GM12891 (cell line): Measurements from ENCODE around the gene KCNN4. TPM values are rescaled to one million over a fixed set of nuclear protein-coding genes. Genes with fewer than 3 reads are reported as not detected.
"Not testable (repeated sequence)": the region's sequence is repeated elsewhere in the genome, so short reads cannot be mapped to it uniquely, and the experiment has no call there.

Experiments used
- DNase-seq: peaks from one replicate; pipeline ENCODE4 v3.0.0; 2011; ENCODE audit warnings: low spot score; ENCODE audit not compliant: insufficient read length
- FAIRE-seq: peaks from 2 replicates; lab custom pipeline; 2011; peaks lifted over from hg19 to GRCh38; lab: Jason Lieb, UNC
- PAX5 ChIP-seq: IDR thresholded peaks from 2 replicates; pipeline ENCODE4 v1.6.1; 2011; ENCODE audit warnings: low read length, moderate library complexity, mild to moderate bottlenecking; ENCODE audit not compliant: insufficient read depth, severe bottlenecking
- POLR2A ChIP-seq: IDR thresholded peaks from 2 replicates; pipeline ENCODE4 v1.6.1; 2011; ENCODE audit warnings: low read depth, low read length, control low read depth
- POLR2AphosphoS5 ChIP-seq: IDR thresholded peaks from 2 replicates; pipeline ENCODE4 v1.6.1; 2011; ENCODE audit warnings: low read depth, low read length, control low read depth
- POU2F2 ChIP-seq: IDR thresholded peaks from 2 replicates; pipeline ENCODE4 v1.6.1; 2011; ENCODE audit warnings: low read depth, mild to moderate bottlenecking, control low read depth, low read length, moderate library complexity
- SPI1 ChIP-seq: IDR thresholded peaks from 2 replicates; pipeline ENCODE4 v1.6.1; 2011; ENCODE audit warnings: low read depth, low read length, control low read depth
- TAF1 ChIP-seq: IDR thresholded peaks from 2 replicates; pipeline ENCODE4 v1.6.1; 2011; ENCODE audit warnings: low read depth, low read length, control low read depth
- polyA plus RNA-seq: library from polyadenylated mRNA; unstranded; fragments of >200 nt; gene quantifications from one replicate; pipeline ENCODE4 v1.2.1, GENCODE V29; 2012; ENCODE audit warnings: low read depth, missing spikeins, inconsistent platforms; ENCODE audit not compliant: missing spikeins

Gene KCNN4
- 51.3 TPM for polyA plus RNA-seq

GRCh38 chr19:43780706-43781525 lies at the start of gene KCNN4:
Gene KCNN4, minus strand, starts transcription at chr19:43780973. Its CDS starts 112 bp downstream, at chr19:43780861.
- peak; percentile 68 for FAIRE-seq
- peak; percentile 58; the same call in 1 of the 2 replicates for TF ChIP-seq TAF1
- TF ChIP-seq POU2F2: 0 out of 2 replicates have a peak, but pooled peaks have one; percentile 15
- TF ChIP-seq POLR2AphosphoS5: peak; percentile 87
- TF ChIP-seq POLR2A: peak; percentile 85
- no peak for TF ChIP-seq SPI1
- TF ChIP-seq PAX5: no peak
- peak; percentile 63 for DNase-seq

DNA sequence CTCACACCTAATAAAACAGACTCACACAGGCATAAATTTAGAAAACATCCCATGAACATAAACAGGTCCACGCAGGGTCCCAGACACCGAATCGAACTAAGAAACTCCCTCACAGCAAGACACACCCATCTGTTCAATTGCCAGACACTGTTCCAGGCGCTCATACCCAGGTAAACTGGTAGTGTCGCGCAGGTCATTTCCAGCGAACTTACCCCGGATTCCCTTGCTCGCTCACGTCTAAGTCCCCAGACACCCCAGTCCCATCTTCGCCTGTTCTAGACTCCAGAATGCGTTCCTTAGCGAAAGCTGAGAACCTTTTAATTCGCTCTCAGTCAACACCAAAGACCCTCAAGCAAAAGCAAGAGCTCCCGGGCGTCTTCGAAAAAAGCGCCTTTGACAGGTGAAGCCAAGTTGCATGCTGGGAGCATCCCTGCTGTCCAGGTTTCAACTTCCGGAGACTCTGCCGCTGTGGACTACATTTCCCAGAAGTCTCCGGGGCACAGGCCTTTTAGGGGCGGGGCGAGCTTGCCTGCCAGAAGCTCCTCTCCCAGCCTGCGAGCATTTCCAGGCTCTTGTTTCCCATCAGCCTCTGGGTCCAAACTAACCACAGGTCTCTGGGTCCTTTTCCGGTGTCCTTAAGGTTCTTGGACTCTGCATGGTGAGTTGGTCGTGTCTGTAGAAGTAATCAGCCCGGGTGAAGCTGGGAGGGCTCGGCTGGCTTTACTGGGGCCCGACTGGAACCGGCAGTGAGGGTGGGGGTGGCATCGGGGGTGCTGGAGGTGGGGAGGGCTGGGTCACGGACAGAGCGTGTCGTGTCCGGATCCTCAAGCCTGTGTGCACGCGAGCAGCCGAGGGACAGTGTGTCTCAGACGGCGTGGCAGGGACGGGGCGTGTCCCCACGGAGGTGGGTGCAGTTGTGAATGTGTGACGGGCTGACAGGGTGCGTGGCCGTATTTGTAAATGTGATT lies 46.3 kb upstream of the KCNN4 start, which contains the start of gene ZNF283:
ZNF283 (plus strand) TSS at position 535 of the 968 bp plus-strand sequence. CDS start 6,184 bp downstream, outside the sequence.
- no peak for TF ChIP-seq TAF1
- TF ChIP-seq POLR2AphosphoS5: no peak
- TF ChIP-seq SPI1: no peak
- no peak for TF ChIP-seq POU2F2
- TF ChIP-seq PAX5: no peak
- TF ChIP-seq POLR2A: no peak
- FAIRE-seq (peak; percentile 89), DNase-seq (peak; percentile 68)

DNA sequence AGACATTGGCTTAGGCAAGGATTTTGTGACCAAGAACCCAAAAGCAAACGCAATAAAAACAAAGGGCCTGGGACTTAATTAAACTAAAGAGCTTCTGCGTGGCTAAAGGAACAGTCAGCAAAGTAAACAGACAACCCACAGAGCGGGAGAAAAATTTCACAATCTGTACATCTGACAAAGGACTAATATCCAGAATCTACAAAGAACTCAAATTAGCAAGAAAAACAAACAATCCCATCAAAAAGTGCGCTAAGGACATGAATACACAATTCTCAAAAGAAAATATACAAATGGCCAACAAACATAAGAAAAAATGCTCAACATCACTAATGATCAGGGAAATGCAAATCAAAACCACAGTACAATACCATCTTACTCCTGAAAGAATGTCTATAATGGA lies 43.8 kb upstream of the KCNN4 start:
- not testable (repeated sequence) for DNase-seq, FAIRE-seq

DNA sequence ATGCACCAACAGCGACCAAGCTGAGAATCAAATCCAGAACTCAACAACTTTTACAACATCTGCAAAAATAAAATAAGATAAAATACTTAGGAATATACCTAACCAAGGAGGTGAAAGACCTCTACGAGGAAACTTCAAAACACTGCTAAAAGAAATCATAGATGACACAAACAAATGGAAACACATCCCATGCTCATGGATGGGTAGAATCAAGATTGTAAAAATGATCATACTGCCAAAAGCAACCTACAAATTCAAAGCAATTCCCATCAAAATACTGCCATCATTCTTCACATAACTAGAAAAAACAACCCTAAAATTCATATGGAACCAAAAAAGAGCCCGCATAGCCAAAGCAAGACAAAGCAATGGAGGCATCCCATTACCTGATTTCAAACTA lies 43.1 kb upstream of the KCNN4 start:
- FAIRE-seq, DNase-seq: not testable (repeated sequence)

DNA sequence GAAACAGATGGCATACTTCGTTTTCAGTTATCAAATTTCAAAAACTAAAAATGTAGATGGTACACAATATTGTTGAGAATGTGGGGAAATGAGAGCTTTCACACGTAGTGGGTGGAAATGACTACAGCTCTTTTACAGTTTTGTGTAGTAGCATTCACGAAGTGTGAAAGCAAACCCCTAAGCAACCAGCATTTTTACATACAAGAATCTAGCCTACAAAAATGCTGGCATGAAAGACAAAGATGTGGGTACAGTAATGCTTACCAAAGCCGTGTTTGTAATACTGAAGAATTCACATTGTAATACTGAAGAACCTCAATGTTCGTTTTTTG lies 40.1 kb upstream of the KCNN4 start:
- no peak for FAIRE-seq
- no peak for DNase-seq
- TF ChIP-seq POLR2A (no peak), TAF1 (no peak), SPI1 (no peak), POLR2AphosphoS5 (no peak), PAX5 (no peak), POU2F2 (no peak)

DNA sequence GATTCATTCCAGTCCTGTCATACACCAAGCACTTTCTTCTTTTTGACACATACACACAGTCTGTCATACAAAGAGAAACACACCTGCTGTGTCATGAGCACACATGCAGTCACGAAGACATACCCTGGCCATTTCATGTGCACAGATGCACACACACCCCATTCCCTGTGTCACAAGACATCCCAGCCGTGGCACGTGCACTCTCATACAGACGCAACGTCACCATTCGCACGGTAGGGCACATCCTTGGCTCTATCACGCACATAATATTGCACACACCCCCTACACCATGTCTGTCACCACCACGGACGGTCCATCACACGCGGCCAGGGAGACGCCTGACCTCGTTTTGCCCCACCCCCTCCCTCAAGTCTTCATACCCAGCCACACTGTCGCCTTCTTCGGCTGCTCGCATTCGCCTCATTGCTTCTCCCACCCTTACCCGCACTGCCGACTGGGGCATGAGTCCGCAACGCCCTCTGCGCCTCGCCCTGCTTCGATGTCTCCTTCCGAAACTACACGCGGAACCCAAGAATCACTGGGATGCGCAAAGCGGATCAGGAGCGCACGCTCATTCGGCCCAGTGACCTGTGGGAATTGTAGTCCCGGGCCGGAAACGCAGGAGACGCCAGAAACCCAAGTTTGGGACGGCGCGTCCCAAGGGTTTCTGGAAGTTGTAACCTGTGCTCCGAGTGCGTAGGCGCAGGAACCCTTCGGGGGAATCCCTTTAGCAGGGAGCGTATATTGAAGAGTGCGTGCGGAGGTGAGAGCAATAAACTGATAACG lies 39.5 kb upstream of the KCNN4 start:
- no peak for DNase-seq
- no peak for TF ChIP-seq POLR2AphosphoS5
- TF ChIP-seq TAF1: no peak
- TF ChIP-seq POLR2A: no peak
- no peak for TF ChIP-seq POU2F2
- FAIRE-seq: peak; percentile 69

GRCh38 chr19:43818500-43818899 lies 37.7 kb upstream of the KCNN4 start:
- DNase-seq (no peak), FAIRE-seq (no peak)
- no peak for TF ChIP-seq POU2F2
- TF ChIP-seq POLR2A: no peak
- TF ChIP-seq PAX5: no peak
- no peak for TF ChIP-seq POLR2AphosphoS5
- TF ChIP-seq SPI1: no peak
- TF ChIP-seq TAF1: no peak

GRCh38 chr19:43817454-43817853 lies 36.7 kb upstream of the KCNN4 start:
- DNase-seq, FAIRE-seq: not testable (repeated sequence)

GRCh38 chr19:43814663-43815352 lies 34.0 kb upstream of the KCNN4 start:
- FAIRE-seq (no peak), DNase-seq (no peak)
- TF ChIP-seq TAF1: no peak
- TF ChIP-seq PAX5: no peak
- no peak for TF ChIP-seq POU2F2
- TF ChIP-seq SPI1: no peak
- no peak for TF ChIP-seq POLR2AphosphoS5
- TF ChIP-seq POLR2A: no peak
